Endothelial cell (in vitro differentiated cells): ENCODE results near the gene ARHGAP26. TPM values are rescaled to one million over a fixed set of nuclear protein-coding genes. Genes with fewer than 3 reads are reported as not detected.

Experiments
- DNase-seq: peaks from one replicate; pipeline ENCODE4 v3.0.0; 2021; ENCODE audit warnings: low spot score
- H3K27ac Mint-ChIP-seq: one replicate; pipeline ENCODE4 v1.8.0; 2021; ENCODE audit warnings: mixed read lengths, inconsistent platforms; ENCODE audit not compliant: unreplicated experiment
- H3K27me3 Mint-ChIP-seq: one replicate; pipeline ENCODE4 v1.8.0; 2021; ENCODE audit warnings: mild to moderate bottlenecking, moderate library complexity, mixed read lengths, inconsistent platforms; ENCODE audit not compliant: unreplicated experiment
- H3K36me3 Mint-ChIP-seq: one replicate; pipeline ENCODE4 v1.8.0; 2021; ENCODE audit warnings: mild to moderate bottlenecking, low read depth, mixed read lengths, inconsistent platforms; ENCODE audit not compliant: unreplicated experiment
- H3K4me1 Mint-ChIP-seq: one replicate; pipeline ENCODE4 v1.8.0; 2021; ENCODE audit warnings: mild to moderate bottlenecking, mixed read lengths, inconsistent platforms; ENCODE audit not compliant: unreplicated experiment
- H3K4me3 Mint-ChIP-seq: one replicate; pipeline ENCODE4 v1.8.0; 2021; ENCODE audit warnings: mild to moderate bottlenecking, mixed read lengths, inconsistent platforms; ENCODE audit not compliant: unreplicated experiment
- H3K9me3 Mint-ChIP-seq: one replicate; pipeline ENCODE4 v1.8.0; 2021; ENCODE audit warnings: mixed read lengths, inconsistent platforms; ENCODE audit not compliant: unreplicated experiment
- total RNA-seq: library from RNA; stranded (reverse); fragmentation: NEBNext Ultra II Directional; extraction: Animal tissue kit (Norgen Biotek cat#: 25700); gene quantifications from one replicate; pipeline ENCODE4 v1.2.1, GENCODE V29; 2021; ENCODE audit not compliant: unreplicated experiment
- TF ChIP-seq, protein P1 (sequence below): fragments of 200-600 bp; sonication (generic); IDR thresholded peaks from one replicate; pipeline ENCODE4 v1.5.0; 2021; ENCODE audit warnings: antibody characterized with exemption; ENCODE audit not compliant: unreplicated experiment

Gene ARHGAP26
- total RNA-seq, 1 donor from 2014 or later: 81.5 TPM

GRCh38 chr5:143237664-143238063, 467.5 kb downstream of the ARHGAP26 start:
- TF ChIP-seq, protein P1, sequence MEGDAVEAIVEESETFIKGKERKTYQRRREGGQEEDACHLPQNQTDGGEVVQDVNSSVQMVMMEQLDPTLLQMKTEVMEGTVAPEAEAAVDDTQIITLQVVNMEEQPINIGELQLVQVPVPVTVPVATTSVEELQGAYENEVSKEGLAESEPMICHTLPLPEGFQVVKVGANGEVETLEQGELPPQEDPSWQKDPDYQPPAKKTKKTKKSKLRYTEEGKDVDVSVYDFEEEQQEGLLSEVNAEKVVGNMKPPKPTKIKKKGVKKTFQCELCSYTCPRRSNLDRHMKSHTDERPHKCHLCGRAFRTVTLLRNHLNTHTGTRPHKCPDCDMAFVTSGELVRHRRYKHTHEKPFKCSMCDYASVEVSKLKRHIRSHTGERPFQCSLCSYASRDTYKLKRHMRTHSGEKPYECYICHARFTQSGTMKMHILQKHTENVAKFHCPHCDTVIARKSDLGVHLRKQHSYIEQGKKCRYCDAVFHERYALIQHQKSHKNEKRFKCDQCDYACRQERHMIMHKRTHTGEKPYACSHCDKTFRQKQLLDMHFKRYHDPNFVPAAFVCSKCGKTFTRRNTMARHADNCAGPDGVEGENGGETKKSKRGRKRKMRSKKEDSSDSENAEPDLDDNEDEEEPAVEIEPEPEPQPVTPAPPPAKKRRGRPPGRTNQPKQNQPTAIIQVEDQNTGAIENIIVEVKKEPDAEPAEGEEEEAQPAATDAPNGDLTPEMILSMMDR: no peak
- Mint-ChIP-seq H3K9me3 (no peaks in the 10 kb centered on the region), H3K27me3 (peaks cover 7% of the 10 kb centered on the region), H3K4me3 (no peak overlapping the region), H3K27ac (no peak overlapping the region), H3K36me3 (peaks cover 5% of the 10 kb centered on the region), H3K4me1 (no peaks in the 10 kb centered on the region)
- DNase-seq: no peak

DNA sequence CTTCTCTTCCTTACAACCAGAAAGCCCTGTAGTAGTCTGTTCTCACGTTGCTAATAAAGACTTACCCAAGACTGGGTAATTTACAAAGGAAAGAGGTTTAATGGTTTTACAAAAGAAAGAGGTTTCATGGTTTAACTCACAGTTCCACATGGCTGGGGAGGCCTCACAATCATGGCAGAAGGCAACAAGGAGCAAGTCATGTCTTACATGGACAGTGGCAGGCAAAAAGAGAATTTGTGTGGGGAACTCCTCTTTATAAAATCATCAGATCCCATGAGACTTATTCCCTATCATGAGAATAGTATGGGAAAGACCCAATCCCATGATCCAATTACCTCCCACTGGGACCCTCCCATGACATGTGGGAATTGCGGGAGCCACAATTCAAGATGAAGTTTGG, 468.4 kb downstream of the ARHGAP26 start:
- Mint-ChIP-seq H3K9me3 (no peaks in the 10 kb centered on the region), H3K36me3 (peaks cover 5% of the 10 kb centered on the region), H3K27me3 (peaks cover 7% of the 10 kb centered on the region), H3K4me1 (no peaks in the 10 kb centered on the region), H3K27ac (no peak overlapping the region), H3K4me3 (no peak overlapping the region)
- TF ChIP-seq, protein P1: no peak
- DNase-seq: no peak

DNA sequence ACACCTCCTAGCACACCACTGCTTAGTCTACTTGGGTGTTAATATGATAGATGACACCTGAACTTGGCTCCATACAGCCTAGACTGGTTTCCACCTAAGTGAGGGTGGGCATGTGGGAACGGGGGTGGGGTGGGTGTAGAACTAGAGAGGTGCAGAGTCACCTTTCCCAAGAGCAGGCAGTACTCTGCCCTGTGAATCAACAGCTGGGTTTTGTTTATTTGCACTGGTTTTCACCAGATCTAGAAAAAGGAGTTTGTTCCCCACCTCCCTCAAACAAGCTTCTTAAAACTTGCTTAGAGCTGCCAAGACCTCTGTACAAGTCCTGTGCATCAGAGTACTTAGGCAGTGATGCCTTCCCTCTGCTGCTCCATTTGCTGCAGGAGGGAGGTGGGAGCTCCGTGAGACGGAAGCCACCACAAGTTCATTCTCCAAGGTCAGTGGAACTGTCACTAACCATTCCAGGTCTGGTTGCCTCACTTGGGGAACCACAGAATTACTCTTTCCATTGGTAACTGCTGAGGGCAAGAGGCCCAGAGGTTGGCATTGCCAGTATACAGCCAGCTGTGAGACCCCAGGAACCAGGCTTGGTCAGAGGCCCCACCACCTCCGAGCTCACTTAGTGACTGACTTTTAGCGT, 469.8 kb downstream of the ARHGAP26 start:
- TF ChIP-seq, protein P1: no peak
- Mint-ChIP-seq H3K36me3 (peaks cover 5% of the 10 kb centered on the region), H3K27ac (no peak overlapping the region), H3K4me3 (no peak overlapping the region), H3K9me3 (no peaks in the 10 kb centered on the region), H3K27me3 (peaks cover 4% of the 10 kb centered on the region), H3K4me1 (no peaks in the 10 kb centered on the region)
- DNase-seq: no peak

DNA sequence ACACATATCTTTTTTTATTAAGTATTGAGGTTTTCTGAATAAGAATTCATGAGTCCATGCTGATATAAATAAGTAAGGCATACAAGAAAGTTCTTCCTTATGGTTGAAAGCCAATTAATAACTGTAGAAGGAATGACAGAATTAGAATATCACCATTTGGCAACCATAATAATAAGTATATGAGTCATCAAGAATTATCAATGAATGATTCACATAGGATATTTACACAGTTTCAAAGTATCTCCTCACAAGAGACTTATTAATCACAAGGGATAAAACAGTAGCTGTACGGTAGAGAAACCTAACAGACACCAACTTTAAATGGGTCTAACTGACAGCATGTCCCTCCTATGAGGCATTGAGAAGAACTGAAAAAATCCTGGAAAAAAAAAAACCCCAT, 471.7 kb downstream of the ARHGAP26 start:
- H3K9me3 Mint-ChIP-seq: no peaks in the 10 kb centered on the region
- H3K27me3 Mint-ChIP-seq: peaks cover 4% of the 10 kb centered on the region
- no peaks in the 10 kb centered on the region for H3K36me3 Mint-ChIP-seq
- no peak overlapping the region for H3K4me3 Mint-ChIP-seq
- no peaks in the 10 kb centered on the region for H3K4me1 Mint-ChIP-seq
- TF ChIP-seq, protein P1: no peak
- no peak overlapping the region for H3K27ac Mint-ChIP-seq
- DNase-seq: no peak

DNA sequence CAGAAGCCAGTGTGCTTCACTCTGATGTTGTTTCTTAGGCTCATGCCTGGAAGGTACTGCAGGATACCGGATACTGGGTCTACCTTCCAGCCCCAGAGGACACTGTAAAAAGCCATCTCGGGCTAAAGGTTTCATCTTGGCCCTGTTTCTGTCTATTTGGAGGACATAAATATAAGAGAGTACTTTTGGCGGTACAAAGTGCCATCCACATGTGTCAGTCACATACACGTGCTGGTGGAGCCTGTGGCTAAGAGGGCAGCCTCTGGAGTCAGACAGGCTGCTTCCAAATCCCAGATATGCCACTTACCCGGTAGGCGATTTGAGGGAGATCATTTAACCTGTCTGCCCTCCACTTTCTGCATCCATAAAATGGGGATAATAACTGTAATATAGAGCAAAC, 472.9 kb downstream of the ARHGAP26 start:
- Mint-ChIP-seq H3K36me3 (peaks cover 5% of the 10 kb centered on the region), H3K4me3 (no peak overlapping the region), H3K27me3 (peaks cover 4% of the 10 kb centered on the region), H3K27ac (no peak overlapping the region), H3K4me1 (no peaks in the 10 kb centered on the region), H3K9me3 (no peaks in the 10 kb centered on the region)
- no peak for DNase-seq
- TF ChIP-seq, protein P1: no peak
